Calu3 (cell line): ENCODE measurements around the gene KISS1. TPM values are rescaled to one million over a fixed set of nuclear protein-coding genes. Genes with fewer than 3 reads are reported as not detected.
"Not testable (repeated sequence)": the region's sequence is repeated elsewhere in the genome, so short reads cannot be mapped to it uniquely, and the experiment has no call there.

Experiments used
- BruUV-seq: library from RNA; stranded (reverse); fragments of 400-500 nt; replicated peaks from 2 replicates; lab custom pipeline; 2021; lab: Mats Ljungman, UMichigan
- CTCF ChIA-PET: fragments of 300-600 bp; sonication (Branson Sonifier 250); formaldehyde crosslinking; loops from one replicate; lab custom pipeline; 2022; ENCODE audit warnings: antibody characterized with exemption; lab: Charles Lee
- DNase-seq: peaks from one replicate; pipeline ENCODE4 v3.0.0; 2022
- H3K27ac Mint-ChIP-seq: one replicate; pipeline ENCODE4 v1.8.0; 2022; ENCODE audit warnings: mixed read lengths; ENCODE audit not compliant: unreplicated experiment
- H3K27me3 Mint-ChIP-seq: one replicate; pipeline ENCODE4 v1.8.0; 2022; ENCODE audit warnings: mixed read lengths; ENCODE audit not compliant: unreplicated experiment
- H3K36me3 Mint-ChIP-seq: one replicate; pipeline ENCODE4 v1.8.0; 2022; ENCODE audit warnings: mild to moderate bottlenecking, moderate library complexity, mixed read lengths; ENCODE audit not compliant: insufficient read depth, unreplicated experiment
- H3K4me1 Mint-ChIP-seq: one replicate; pipeline ENCODE4 v1.8.0; 2022; ENCODE audit warnings: mild to moderate bottlenecking, low read depth, mixed read lengths; ENCODE audit not compliant: unreplicated experiment
- H3K4me3 Mint-ChIP-seq: one replicate; pipeline ENCODE4 v1.8.0; 2022; ENCODE audit warnings: mild to moderate bottlenecking, low read depth, moderate library complexity, mixed read lengths; ENCODE audit not compliant: unreplicated experiment
- H3K9me3 Mint-ChIP-seq: one replicate; pipeline ENCODE4 v1.8.0; 2022; ENCODE audit warnings: low read depth, mixed read lengths; ENCODE audit not compliant: unreplicated experiment
- intact Hi-C: fragments of 100-400 bp; cut with micrococcal nuclease; formaldehyde crosslinking; loops from one replicate; pipeline ENCODE4 v1.10.0; 2022; ENCODE audit not compliant: unreplicated experiment
- total RNA-seq: library from RNA; stranded (reverse); gene quantifications from 2 replicates; pipeline ENCODE4 v1.2.3, GENCODE V29; 2022
- TF ChIP-seq, protein P1 (sequence below): fragments of 200-600 bp; IDR thresholded peaks from one replicate; pipeline ENCODE4 v1.8.0; 2022; ENCODE audit warnings: antibody characterized with exemption; ENCODE audit not compliant: unreplicated experiment

The KISS1 gene
- total RNA-seq, 1 experiment from 2014 or later: not detected

DNA sequence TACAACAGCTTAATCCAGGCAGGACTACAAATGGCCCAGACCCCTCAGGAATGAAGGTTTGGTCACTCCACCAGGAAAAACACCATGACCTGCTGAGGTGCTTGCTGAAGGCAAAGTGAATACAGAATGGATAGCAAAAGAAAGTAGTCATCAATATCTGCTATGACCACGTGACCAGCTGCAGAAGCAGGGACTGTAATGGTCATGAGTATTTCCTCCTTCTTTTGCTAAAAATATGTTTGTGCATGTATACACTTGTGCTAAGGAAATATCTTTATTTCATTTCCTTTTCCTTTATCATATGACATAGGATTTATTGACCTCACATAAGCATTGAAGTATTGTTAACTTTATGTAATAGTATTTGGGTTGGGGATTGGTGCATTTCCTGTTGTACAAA lies 43.9 kb upstream of the KISS1 start:
- DNase-seq: no peak
- H3K4me3 Mint-ChIP-seq: no peak overlapping the region
- CTCF ChIA-PET: interaction anchor here (0.9 kb wide), 1 partner anchor 124 kb away, joined by 3 read pairs; no protein-coding TSS in a partner anchor
- TF ChIP-seq, protein P1, sequence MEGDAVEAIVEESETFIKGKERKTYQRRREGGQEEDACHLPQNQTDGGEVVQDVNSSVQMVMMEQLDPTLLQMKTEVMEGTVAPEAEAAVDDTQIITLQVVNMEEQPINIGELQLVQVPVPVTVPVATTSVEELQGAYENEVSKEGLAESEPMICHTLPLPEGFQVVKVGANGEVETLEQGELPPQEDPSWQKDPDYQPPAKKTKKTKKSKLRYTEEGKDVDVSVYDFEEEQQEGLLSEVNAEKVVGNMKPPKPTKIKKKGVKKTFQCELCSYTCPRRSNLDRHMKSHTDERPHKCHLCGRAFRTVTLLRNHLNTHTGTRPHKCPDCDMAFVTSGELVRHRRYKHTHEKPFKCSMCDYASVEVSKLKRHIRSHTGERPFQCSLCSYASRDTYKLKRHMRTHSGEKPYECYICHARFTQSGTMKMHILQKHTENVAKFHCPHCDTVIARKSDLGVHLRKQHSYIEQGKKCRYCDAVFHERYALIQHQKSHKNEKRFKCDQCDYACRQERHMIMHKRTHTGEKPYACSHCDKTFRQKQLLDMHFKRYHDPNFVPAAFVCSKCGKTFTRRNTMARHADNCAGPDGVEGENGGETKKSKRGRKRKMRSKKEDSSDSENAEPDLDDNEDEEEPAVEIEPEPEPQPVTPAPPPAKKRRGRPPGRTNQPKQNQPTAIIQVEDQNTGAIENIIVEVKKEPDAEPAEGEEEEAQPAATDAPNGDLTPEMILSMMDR: no peak
- intact Hi-C loops: no loop called here
- peaks cover 29% of the 10 kb centered on the region for H3K36me3 Mint-ChIP-seq
- no peaks in the 10 kb centered on the region for H3K27me3 Mint-ChIP-seq
- H3K9me3 Mint-ChIP-seq: no peaks in the 10 kb centered on the region
- no peaks in the 10 kb centered on the region for H3K4me1 Mint-ChIP-seq
- H3K27ac Mint-ChIP-seq: no peak overlapping the region
- BruUV-seq: no TSS peak

DNA sequence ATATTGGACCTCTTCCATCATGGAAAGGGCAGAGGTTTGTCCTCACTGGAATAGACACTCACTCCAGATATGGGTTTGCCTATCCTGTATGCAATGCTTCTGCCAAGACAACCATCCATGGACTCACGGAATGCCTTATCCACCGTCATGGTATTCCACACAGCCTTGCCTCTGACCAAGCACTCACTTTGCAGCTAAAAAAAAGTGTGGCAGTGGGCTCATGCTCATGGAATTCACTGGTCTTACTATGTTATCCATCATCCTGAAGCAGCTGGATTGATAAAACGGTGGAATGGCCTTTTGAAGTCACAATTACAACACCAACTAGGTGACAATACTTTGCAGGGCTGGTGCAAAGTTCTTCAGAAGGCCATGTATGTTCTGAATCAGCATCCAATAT lies 43.1 kb upstream of the KISS1 start:
- H3K4me3 Mint-ChIP-seq, intact Hi-C loops, H3K27ac Mint-ChIP-seq, H3K4me1 Mint-ChIP-seq, BruUV-seq, CTCF ChIA-PET, H3K9me3 Mint-ChIP-seq, H3K27me3 Mint-ChIP-seq, DNase-seq: not testable (repeated sequence)
- peaks cover 21% of the 10 kb centered on the region for H3K36me3 Mint-ChIP-seq

DNA sequence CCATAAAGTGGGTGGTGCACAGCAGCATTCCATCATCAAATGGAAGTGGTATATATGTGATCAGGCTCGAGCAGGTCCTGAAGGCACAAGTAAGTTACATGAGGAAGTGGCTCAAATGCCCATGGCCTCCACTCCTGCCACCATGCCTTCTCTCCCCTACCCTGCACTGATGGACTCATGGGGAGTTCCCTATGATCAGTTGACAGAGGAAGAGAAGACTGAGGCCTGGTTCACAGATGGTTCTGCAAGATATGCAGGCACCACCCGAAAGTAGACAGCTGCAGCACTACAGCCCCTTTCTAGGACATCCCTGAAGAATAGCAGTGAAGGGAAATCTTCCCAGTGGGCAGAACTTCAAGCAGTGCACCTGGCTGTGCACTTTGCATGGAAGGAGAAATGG lies 42.2 kb upstream of the KISS1 start:
- H3K27ac Mint-ChIP-seq, H3K27me3 Mint-ChIP-seq, BruUV-seq, intact Hi-C loops, CTCF ChIA-PET, H3K4me3 Mint-ChIP-seq, H3K9me3 Mint-ChIP-seq, H3K4me1 Mint-ChIP-seq, DNase-seq: not testable (repeated sequence)
- H3K36me3 Mint-ChIP-seq: peaks cover 22% of the 10 kb centered on the region

DNA sequence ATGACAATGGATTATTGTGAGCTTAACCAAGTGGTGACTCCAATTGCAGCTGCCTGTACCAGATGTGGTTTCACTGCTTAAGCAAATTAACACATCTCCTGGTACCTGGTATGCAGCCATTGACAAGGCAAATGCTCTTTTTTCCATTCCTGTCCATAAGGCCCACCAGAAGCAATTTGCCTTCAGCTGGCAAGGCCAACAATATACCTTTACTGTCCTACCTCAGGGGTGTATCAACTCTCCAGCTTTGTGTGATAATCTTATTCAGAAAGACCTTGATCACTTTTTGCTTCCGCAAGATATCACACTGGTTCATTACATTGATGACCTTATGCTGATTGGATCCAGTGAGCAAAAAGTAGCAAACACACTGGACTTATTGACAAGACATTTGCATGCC lies 41.2 kb upstream of the KISS1 start:
- intact Hi-C loops, H3K27me3 Mint-ChIP-seq, DNase-seq, BruUV-seq, CTCF ChIA-PET, H3K4me3 Mint-ChIP-seq, H3K4me1 Mint-ChIP-seq, H3K9me3 Mint-ChIP-seq, H3K27ac Mint-ChIP-seq: not testable (repeated sequence)
- H3K36me3 Mint-ChIP-seq: peaks cover 21% of the 10 kb centered on the region

DNA sequence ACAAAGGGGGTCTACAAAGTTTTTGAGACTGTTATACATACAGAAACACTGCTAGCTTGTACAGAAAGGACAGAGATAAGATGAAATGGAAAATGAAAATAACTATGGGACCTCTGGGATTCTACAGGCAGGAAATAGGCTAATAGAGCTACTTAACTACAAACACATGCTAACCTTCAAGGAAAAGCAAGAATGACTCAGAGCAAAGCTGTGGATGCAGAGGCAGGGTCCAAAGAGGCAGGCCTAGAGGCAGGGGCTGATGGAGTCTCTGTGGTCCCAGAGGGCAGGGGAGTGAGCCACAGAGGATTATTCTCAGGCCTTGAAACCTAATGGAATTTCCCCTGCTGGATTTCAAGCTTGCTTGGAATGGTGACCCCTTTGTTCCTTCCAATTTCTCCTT lies 36.2 kb upstream of the KISS1 start:
- BruUV-seq: no TSS peak
- Mint-ChIP-seq H3K4me3 (no peak overlapping the region), H3K4me1 (no peaks in the 10 kb centered on the region), H3K9me3 (no peaks in the 10 kb centered on the region), H3K27ac (no peak overlapping the region), H3K27me3 (no peaks in the 10 kb centered on the region), H3K36me3 (peaks cover 32% of the 10 kb centered on the region)
- CTCF ChIA-PET: no interaction called here
- TF ChIP-seq, protein P1: no peak
- no peak for DNase-seq
- intact Hi-C loops: no loop called here

DNA sequence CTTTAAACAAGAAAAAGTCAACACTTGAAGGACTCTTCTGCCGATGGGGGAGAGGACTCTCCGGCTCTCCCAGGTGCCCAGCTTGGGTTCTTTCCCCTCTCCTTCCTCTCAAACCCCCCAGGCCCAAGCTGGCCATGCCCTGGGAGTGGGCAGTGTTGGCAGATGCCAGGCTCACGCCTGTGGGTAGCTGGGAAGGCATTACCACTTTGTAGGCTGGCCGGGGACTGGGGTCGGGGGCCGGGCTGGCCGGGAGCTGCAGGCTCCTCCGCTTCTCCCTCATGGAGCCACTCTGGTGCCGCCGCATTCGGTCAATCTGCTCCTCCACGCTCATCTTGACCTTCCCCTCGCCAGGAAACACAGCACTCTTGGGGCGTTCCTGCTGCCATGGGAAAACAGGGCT lies 33.9 kb upstream of the KISS1 start:
- H3K27ac Mint-ChIP-seq: no peak overlapping the region
- TF ChIP-seq, protein P1: no peak
- H3K36me3 Mint-ChIP-seq: peaks cover 38% of the 10 kb centered on the region
- no TSS peak for BruUV-seq
- DNase-seq: no peak
- H3K9me3 Mint-ChIP-seq: no peaks in the 10 kb centered on the region
- H3K27me3 Mint-ChIP-seq: no peaks in the 10 kb centered on the region
- H3K4me1 Mint-ChIP-seq: no peaks in the 10 kb centered on the region
- CTCF ChIA-PET: no interaction called here
- intact Hi-C loops: no loop called here
- no peak overlapping the region for H3K4me3 Mint-ChIP-seq
